Measurements from ENCODE around the gene PRR7.

The PRR7 gene

GRCh38 chr5:177437623-177438022 lies 9.0 kb upstream of the PRR7 start:
- DNase-seq, result no peak

GRCh38 chr5:177438468-177438867 lies 8.1 kb upstream of the PRR7 start:
- no peak for DNase-seq

GRCh38 chr5:177439518-177440053 lies 7.0 kb upstream of the PRR7 start:
- no peak for DNase-seq

- DNase-seq, result no peak
Measured at GRCh38 chr5:177440211-177440989, 6.2 kb upstream of the PRR7 start.

- no peak for DNase-seq
Measured at GRCh38 chr5:177440990-177441780, 5.4 kb upstream of the PRR7 start.

- DNase-seq, result no peak
Measured at GRCh38 chr5:177442066-177442826, 4.4 kb upstream of the PRR7 start.

GRCh38 chr5:177443144-177443983 lies 3.2 kb upstream of the PRR7 start:
- DNase-seq, result no peak

GRCh38 chr5:177444106-177445051 lies 2.2 kb upstream of the PRR7 start:
- no peak for DNase-seq

GRCh38 chr5:177445052-177445916 lies 1.3 kb upstream of the PRR7 start:
- no peak for DNase-seq

- no peak for DNase-seq
Measured at GRCh38 chr5:177445917-177446199, 756 bp upstream of the PRR7 start.

- DNase-seq, result no peak
Measured at GRCh38 chr5:177447066-177447610, 524 bp downstream of the PRR7 start.

GRCh38 chr5:177447611-177448243 lies 1.1 kb downstream of the PRR7 start:
- DNase-seq, result no peak

GRCh38 chr5:177448244-177448950 lies 1.8 kb downstream of the PRR7 start:
- DNase-seq, result no peak

- DNase-seq, result no peak
Measured at GRCh38 chr5:177449140-177450061, 2.8 kb downstream of the PRR7 start.

GRCh38 chr5:177450667-177451424 lies 4.2 kb downstream of the PRR7 start:
- DNase-seq, result no peak

- no peak for DNase-seq
Measured at GRCh38 chr5:177452688-177453638, 6.3 kb downstream of the PRR7 start.
